ENCODE measurements around the gene USP30. TPM values are rescaled to one million over a fixed set of nuclear protein-coding genes. Genes with fewer than 3 reads are reported as not detected.

USP30 gene
- total and polyA plus RNA-seq, 9 of the 15 experiments (the other 6 are each of a cell fraction or from before 2014, with no cell fraction given) = 1.4 to 15.2 (median 7.0) TPM

- Histone ChIP-seq H3K9ac (ENCODE audit: insufficient read depth in 1 of 2, low read depth in 2 of 2, low read length in 2 of 2) (no peak overlapping the region), H4K20me1 (replicated peaks; ENCODE audit: control insufficient read depth, insufficient read depth, low read length) (peaks cover 4% of the 10 kb centered on the region; the same call in 1 of the 2 replicates), H3K9me3 (replicated peaks; ENCODE audit: control insufficient read depth, insufficient read depth, low read depth, low read length) (no peaks in the 10 kb centered on the region), H3K9me1 (ENCODE audit: control insufficient read depth, insufficient read depth, low read length) (no peaks in the 10 kb centered on the region), H3K27ac (ENCODE audit: extremely low read depth, low read depth, low read length) (no peak overlapping the region), H3K4me1 (replicated peaks in 1 of 2; ENCODE audit: control insufficient read depth in 2 of 2, insufficient read depth in 2 of 2, low read length in 2 of 2) (no peaks in the 10 kb centered on the region), H2AFZ (ENCODE audit: low read depth, low read length) (no peak overlapping the region), H3K36me3 (ENCODE audit: control insufficient read depth, insufficient read depth, low read length) (no peaks in the 10 kb centered on the region), H3K27me3 (ENCODE audit: control insufficient read depth in 2 of 2, insufficient read depth in 2 of 2, low read length in 2 of 2) (peaks cover 14 to 43% of the 10 kb centered on the region in 2 experiments; a peak in 4 of 5 replicates), H3K79me2 (ENCODE audit: control insufficient read depth, insufficient read depth, low read length) (no peaks in the 10 kb centered on the region), H3K4me3 (no peak overlapping the region), H3K4me2 (ENCODE audit: insufficient read depth, low read length) (no peak overlapping the region)
- DNase-seq (ENCODE audit: extremely low read depth in 1 of 4, low spot score in 3 of 4) = no peak
- no peak for ATAC-seq
- intact Hi-C loops (cut with micrococcal nuclease) = no loop called here
- POLR2A ChIA-PET = no interaction called here
- no peak for FAIRE-seq
- BruUV-seq (replicated peaks) = no TSS peak
- TF ChIP-seq ILF3 (IDR thresholded peaks at IDR 0.05; ENCODE audit: borderline replicate concordance) = no peak
- peak; percentile 57 for TF ChIP-seq RBM25 (IDR thresholded peaks at IDR 0.05; ENCODE audit: low read depth, low read length, severe bottlenecking)
- TF ChIP-seq GABPB1 (CRISPR knock-in tag; IDR thresholded peaks at IDR 0.05) = no peak
- TF ChIP-seq FOS (IDR thresholded peaks at IDR 0.05; ENCODE audit: extremely low read depth, insufficient read length) = no peak
- 0% methylated on average over 7 of the region's 7 CpGs for WGBS (ENCODE audit: insufficient coverage, low coverage, missing lambda C conversion rate)
- in situ Hi-C loops (cut with MboI) = no loop called here
- CTCF ChIA-PET (ENCODE audit: low intra/inter-chr PET ratio) = no interaction called here
Observed at GRCh38 chr12:109125791-109126190, 73.4 kb downstream of the USP30 start.

GRCh38 chr12:109126784-109127183, 74.4 kb downstream of the USP30 start:
- Histone ChIP-seq H3K9ac (ENCODE audit: insufficient read depth in 1 of 2, low read depth in 2 of 2, low read length in 2 of 2) (no peak overlapping the region), H4K20me1 (replicated peaks; ENCODE audit: control insufficient read depth, insufficient read depth, low read length) (peaks cover 6% of the 10 kb centered on the region; the same call in 1 of the 2 replicates), H3K79me2 (ENCODE audit: control insufficient read depth, insufficient read depth, low read length) (no peaks in the 10 kb centered on the region), H3K27me3 (ENCODE audit: control insufficient read depth in 2 of 2, insufficient read depth in 2 of 2, low read length in 2 of 2) (peaks cover 22 to 49% of the 10 kb centered on the region in 2 experiments; a peak in 4 of 5 replicates), H3K4me1 (replicated peaks in 1 of 2; ENCODE audit: control insufficient read depth in 2 of 2, insufficient read depth in 2 of 2, low read length in 2 of 2) (no peaks in the 10 kb centered on the region; a peak in 3 of 5 replicates), H2AFZ (ENCODE audit: low read depth, low read length) (no peak overlapping the region), H3K4me3 (no peak overlapping the region), H3K9me3 (replicated peaks; ENCODE audit: control insufficient read depth, insufficient read depth, low read depth, low read length) (no peaks in the 10 kb centered on the region), H3K9me1 (ENCODE audit: control insufficient read depth, insufficient read depth, low read length) (no peaks in the 10 kb centered on the region), H3K36me3 (ENCODE audit: control insufficient read depth, insufficient read depth, low read length) (no peaks in the 10 kb centered on the region), H3K4me2 (ENCODE audit: insufficient read depth, low read length) (no peak overlapping the region), H3K27ac (ENCODE audit: extremely low read depth, low read depth, low read length) (no peak overlapping the region)
- DNase-seq (ENCODE audit: extremely low read depth in 1 of 4, low spot score in 3 of 4) = no peak
- TF ChIP-seq ZKSCAN8 (CRISPR knock-in tag; IDR thresholded peaks at IDR 0.05) (peak; percentile 48; the same call in 1 of the 2 replicates), ZNF561 (CRISPR knock-in tag; conservative IDR thresholded peaks at IDR 0.05) (no peak), MEIS2 (IDR thresholded peaks at IDR 0.05; ENCODE audit: partially characterized antibody) (no peak)
- 6% methylated on average over 3 of the region's 3 CpGs for WGBS (ENCODE audit: insufficient coverage, low coverage, missing lambda C conversion rate)
- FAIRE-seq = no peak
- intact Hi-C loops (cut with micrococcal nuclease) = no loop called here
- ChIA-PET POLR2A (no interaction called here), CTCF (ENCODE audit: low intra/inter-chr PET ratio) (no interaction called here)
- ATAC-seq = no peak
- in situ Hi-C loops (cut with MboI) = no loop called here
- BruUV-seq (replicated peaks) = no TSS peak

Measured in K562 (cell line).